Naive B cell (primary cell): Measurements from ENCODE around the gene CDK14. TPM values are rescaled to one million over a fixed set of nuclear protein-coding genes. Genes with fewer than 3 reads are reported as not detected.
"Not testable (repeated sequence)": the region's sequence is repeated elsewhere in the genome, so short reads cannot be mapped to it uniquely, and the experiment has no call there.

ENCODE experiments used
- ATAC-seq, 2 donors: fragments of 150-1000 bp; cut with Tn5 transposase; 2 replicates each; pipeline ENCODE4 v1.10.0; 2021; ENCODE audit warnings: low read depth in 2 of 2, mild to moderate bottlenecking in 2 of 2, moderate library complexity in 2 of 2
- DNase-seq: peaks from one replicate; pipeline ENCODE4 v3.0.0; 2022
- H3K27ac Mint-ChIP-seq, 6 donors: one replicate each; pipeline ENCODE4 v1.8.0; 2020 to 2022; ENCODE audit warnings: mild to moderate bottlenecking in 6 of 6, mixed read lengths in 6 of 6, moderate library complexity in 5 of 6, inconsistent platforms in 2 of 6
- H3K27me3 Mint-ChIP-seq, 3 donors: one replicate each; pipeline ENCODE4 v1.8.0; 2021 to 2022; ENCODE audit warnings: mixed read lengths in 3 of 3, mild to moderate bottlenecking in 1 of 3
- H3K36me3 Mint-ChIP-seq, 2 donors: one replicate each; pipeline ENCODE4 v1.8.0; 2020 to 2022; ENCODE audit warnings: mixed read lengths in 2 of 2, inconsistent platforms in 1 of 2, mild to moderate bottlenecking in 1 of 2
- H3K4me1 Mint-ChIP-seq, 3 donors: one replicate each; pipeline ENCODE4 v1.8.0; 2020 to 2022; ENCODE audit warnings: mixed read lengths in 3 of 3, inconsistent platforms in 1 of 3, mild to moderate bottlenecking in 1 of 3, moderate library complexity in 1 of 3
- H3K4me3 Mint-ChIP-seq, 8 donors: one replicate each; pipeline ENCODE4 v1.8.0; 2020 to 2022; ENCODE audit warnings: mild to moderate bottlenecking in 8 of 8, mixed read lengths in 8 of 8, moderate library complexity in 8 of 8, inconsistent platforms in 2 of 8
- H3K9me3 Mint-ChIP-seq, 7 donors: one replicate each; pipeline ENCODE4 v1.8.0; 2020 to 2022; ENCODE audit warnings: mixed read lengths in 7 of 7, mild to moderate bottlenecking in 5 of 7, inconsistent platforms in 2 of 7, moderate library complexity in 1 of 7
- polyA plus RNA-seq, 6 donors: library from polyadenylated mRNA; unstranded; fragments of 300-500 nt; fragmentation: Illumina TruSeq; gene quantifications; one replicate each; pipeline ENCODE4 v1.2.3, GENCODE V29; 2021; ENCODE audit warnings: low read depth in 6 of 6

The CDK14 gene
- polyA plus RNA-seq, 6 donors from 2014 or later, result 22.8 to 55.5 (median 42.3) TPM

- DNase-seq (no peak), ATAC-seq (no peak)
- Mint-ChIP-seq H3K4me1 (peaks cover 25 to 58% (median 50%) of the 10 kb centered on the region in 3 donors), H3K36me3 (peaks cover 0 to 5% of the 10 kb centered on the region in 2 donors), H3K9me3 (no peaks in the 10 kb centered on the region), H3K4me3 (no peak overlapping the region), H3K27ac (peak overlapping the region in 1 of 6 donors; percentile 33), H3K27me3 (no peaks in the 10 kb centered on the region)
These were observed 28.9 kb downstream of the CDK14 start for GRCh38 chr7:90625051-90625450.

DNA sequence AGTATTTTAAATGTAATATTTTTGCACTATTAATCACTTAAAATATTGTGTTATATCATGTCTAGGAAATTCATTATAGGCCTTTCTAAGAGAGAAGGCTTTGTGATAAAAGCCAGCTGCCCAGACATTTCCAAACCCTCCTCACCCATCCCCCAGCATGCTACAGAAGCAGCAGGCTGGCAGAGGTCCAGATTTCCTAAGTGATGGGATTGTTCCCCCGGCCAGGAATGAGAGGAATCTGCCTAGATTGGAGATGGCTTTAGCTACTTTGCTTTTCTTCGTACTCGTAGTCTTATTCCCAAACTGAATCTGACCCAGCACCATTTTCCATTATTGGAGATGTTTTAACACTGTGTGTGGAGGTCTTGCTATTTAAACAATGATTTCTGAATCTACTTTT, 29.4 kb downstream of the CDK14 start:
- no peak for ATAC-seq
- H3K9me3 Mint-ChIP-seq, result no peaks in the 10 kb centered on the region
- peaks cover 21 to 53% (median 45%) of the 10 kb centered on the region in 3 donors for H3K4me1 Mint-ChIP-seq
- H3K36me3 Mint-ChIP-seq, result peaks cover 0 to 5% of the 10 kb centered on the region in 2 donors
- no peaks in the 10 kb centered on the region for H3K27me3 Mint-ChIP-seq
- DNase-seq, result no peak
- H3K27ac Mint-ChIP-seq, result no peak overlapping the region
- no peak overlapping the region for H3K4me3 Mint-ChIP-seq

DNA sequence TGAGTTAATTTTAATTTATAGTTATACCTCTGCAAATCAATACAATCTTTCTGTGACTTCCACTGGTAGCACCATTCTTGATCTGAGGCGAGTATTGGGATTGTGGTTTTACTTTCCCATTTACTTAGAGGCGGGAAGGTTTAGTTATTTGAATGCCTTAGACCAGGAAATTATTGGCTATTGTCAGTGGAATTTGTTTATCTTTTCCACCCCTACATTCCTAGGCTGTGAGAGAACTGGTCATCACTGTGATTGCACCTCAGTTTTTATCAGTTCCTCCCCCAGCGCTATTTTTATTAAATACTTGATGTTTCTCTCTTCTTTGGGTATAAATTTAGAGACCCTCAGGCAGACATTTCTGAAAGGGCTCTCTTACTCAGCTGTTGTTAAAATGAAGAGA, 29.9 kb downstream of the CDK14 start:
- Mint-ChIP-seq H3K4me1 (peaks cover 23 to 54% (median 42%) of the 10 kb centered on the region in 3 donors), H3K27me3 (no peaks in the 10 kb centered on the region), H3K9me3 (no peaks in the 10 kb centered on the region), H3K36me3 (peaks cover 0 to 5% of the 10 kb centered on the region in 2 donors), H3K4me3 (no peak overlapping the region), H3K27ac (peak overlapping the region in 2 of 6 donors; percentile 8 to 69)
- no peak for ATAC-seq
- no peak for DNase-seq

DNA sequence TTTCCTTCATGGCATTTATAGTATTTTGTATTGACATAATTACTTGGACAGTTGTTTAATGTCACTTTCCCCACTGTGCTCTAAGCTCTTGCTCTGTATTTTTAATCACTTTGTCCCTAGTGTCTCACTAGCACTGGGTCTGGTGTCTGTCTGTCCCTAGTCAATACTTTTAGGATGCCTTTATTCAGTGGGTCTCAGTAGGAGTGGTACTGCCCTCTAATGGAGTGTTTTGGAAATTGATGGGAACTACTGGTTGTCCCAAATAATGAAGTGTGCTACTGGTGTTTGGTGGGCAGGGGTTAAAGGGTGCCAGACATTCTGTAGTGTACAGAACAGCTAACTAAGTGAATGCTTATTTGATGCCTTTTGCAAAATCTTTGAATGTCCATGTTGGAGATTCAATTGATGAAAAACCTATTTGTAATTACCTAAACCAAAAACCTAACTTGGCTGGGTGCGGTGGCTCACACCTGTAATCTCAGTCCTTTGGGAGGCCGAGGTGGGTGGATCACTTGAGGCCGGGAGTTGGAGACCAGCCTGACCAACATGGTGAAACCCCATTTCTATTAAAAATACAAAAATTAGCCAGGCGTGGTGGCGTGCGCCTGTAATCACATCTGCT, 33.3 kb downstream of the CDK14 start:
- DNase-seq (peak; percentile 55), ATAC-seq (peak; percentile 89)
- Mint-ChIP-seq H3K9me3 (no peaks in the 10 kb centered on the region), H3K27ac (peak overlapping the region in 1 of 6 donors; percentile 75), H3K36me3 (peaks cover 0 to 13% of the 10 kb centered on the region in 2 donors), H3K4me1 (peaks cover 21 to 44% (median 31%) of the 10 kb centered on the region in 3 donors), H3K27me3 (no peaks in the 10 kb centered on the region), H3K4me3 (no peak overlapping the region)

DNA sequence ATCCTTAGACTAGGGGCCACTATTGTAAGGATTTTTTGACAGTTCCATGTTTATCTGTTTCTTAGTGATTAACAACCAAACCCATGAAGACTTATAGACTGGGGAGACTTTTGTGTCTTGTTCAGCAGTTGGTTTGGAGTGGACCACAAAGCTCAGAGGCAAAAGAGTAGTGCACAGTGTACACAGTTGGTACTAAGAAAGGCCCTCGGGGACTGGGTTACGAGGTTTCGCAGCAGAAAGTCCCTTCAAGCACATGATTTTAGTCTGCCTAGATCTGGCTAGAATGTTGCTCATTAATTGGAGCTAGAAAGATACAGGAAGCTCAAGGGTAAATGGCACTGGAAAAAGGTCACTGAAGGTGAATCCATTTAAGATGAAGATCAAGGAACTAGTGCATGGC, 35.4 kb downstream of the CDK14 start:
- no peak for ATAC-seq
- Mint-ChIP-seq H3K9me3 (peaks cover 0 to under 1% (median 0%) of the 10 kb centered on the region in 7 donors), H3K4me1 (peaks cover 21 to 31% (median 23%) of the 10 kb centered on the region in 3 donors), H3K4me3 (no peak overlapping the region), H3K27ac (peak overlapping the region in 2 of 6 donors; percentile 34 to 37), H3K36me3 (peaks cover 0 to 9% of the 10 kb centered on the region in 2 donors), H3K27me3 (no peaks in the 10 kb centered on the region)
- no peak for DNase-seq

DNA sequence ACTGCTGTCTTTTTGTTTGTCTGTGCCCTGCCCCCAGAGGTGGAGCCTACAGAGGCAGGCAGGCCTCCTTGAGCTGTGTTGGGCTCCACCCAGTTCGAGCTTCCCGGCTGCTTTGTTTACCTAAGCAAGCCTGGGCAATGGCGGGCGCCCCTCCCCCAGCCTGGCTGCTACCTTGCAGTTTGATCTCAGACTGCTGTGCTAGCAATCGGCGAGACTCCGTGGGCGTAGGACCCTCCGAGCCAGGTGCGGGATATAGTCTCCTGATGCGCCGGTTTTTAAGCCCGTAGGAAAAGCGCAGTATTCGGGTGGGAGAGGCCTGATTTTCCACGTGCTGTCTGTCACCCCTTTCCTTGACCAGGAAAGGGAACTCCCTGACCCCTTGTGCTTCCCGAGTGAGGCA, 43.6 kb downstream of the CDK14 start:
- not testable (repeated sequence) for DNase-seq, H3K27me3 Mint-ChIP-seq, ATAC-seq, H3K27ac Mint-ChIP-seq, H3K4me1 Mint-ChIP-seq, H3K4me3 Mint-ChIP-seq
- Mint-ChIP-seq H3K9me3 (peaks cover 5 to 53% (median 46%) of the 10 kb centered on the region in 7 donors), H3K36me3 (peaks cover 25 to 38% of the 10 kb centered on the region in 2 donors)

DNA sequence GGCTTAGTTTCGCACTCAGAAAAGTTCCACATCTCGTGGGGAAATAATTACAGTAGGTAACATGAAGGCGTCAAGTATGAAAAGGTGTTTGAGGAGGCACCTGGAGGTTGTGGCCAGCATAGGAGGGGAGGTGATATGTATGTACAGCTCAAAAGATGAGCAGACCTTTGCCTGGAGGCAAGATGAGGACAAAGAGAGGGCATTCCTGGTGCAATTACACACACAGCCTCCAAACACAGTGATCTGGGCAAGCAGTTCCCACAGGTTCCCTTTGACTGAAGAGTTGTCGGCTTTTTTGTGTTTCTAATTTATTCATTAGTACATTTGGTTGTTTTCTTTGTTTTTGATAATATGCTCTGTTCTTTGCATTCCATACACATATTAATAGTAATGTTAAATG, 46.9 kb downstream of the CDK14 start:
- DNase-seq, result no peak
- Mint-ChIP-seq H3K4me1 (peaks cover 15 to 24% (median 21%) of the 10 kb centered on the region in 3 donors), H3K9me3 (peaks cover 5 to 47% (median 39%) of the 10 kb centered on the region in 7 donors), H3K27ac (peak overlapping the region in 2 of 6 donors; percentile 34 to 50), H3K4me3 (peak overlapping the region in 1 of 8 donors; percentile 80), H3K27me3 (no peaks in the 10 kb centered on the region), H3K36me3 (peaks cover 25 to 37% of the 10 kb centered on the region in 2 donors)
- no peak for ATAC-seq

GRCh38 chr7:90645784-90646183, 49.7 kb downstream of the CDK14 start:
- H3K4me1 Mint-ChIP-seq, result peaks cover 24 to 33% (median 25%) of the 10 kb centered on the region in 3 donors
- peak; percentile 53 to 69 for ATAC-seq
- H3K36me3 Mint-ChIP-seq, result peaks cover 19 to 28% of the 10 kb centered on the region in 2 donors
- peaks cover 5 to 46% (median 33%) of the 10 kb centered on the region in 7 donors for H3K9me3 Mint-ChIP-seq
- no peak for DNase-seq
- H3K27me3 Mint-ChIP-seq, result no peaks in the 10 kb centered on the region
- peak overlapping the region in 2 of 8 donors; percentile 13 to 21 for H3K4me3 Mint-ChIP-seq
- peak overlapping the region in 3 of 6 donors; percentile 24 to 79 (median 35) for H3K27ac Mint-ChIP-seq

DNA sequence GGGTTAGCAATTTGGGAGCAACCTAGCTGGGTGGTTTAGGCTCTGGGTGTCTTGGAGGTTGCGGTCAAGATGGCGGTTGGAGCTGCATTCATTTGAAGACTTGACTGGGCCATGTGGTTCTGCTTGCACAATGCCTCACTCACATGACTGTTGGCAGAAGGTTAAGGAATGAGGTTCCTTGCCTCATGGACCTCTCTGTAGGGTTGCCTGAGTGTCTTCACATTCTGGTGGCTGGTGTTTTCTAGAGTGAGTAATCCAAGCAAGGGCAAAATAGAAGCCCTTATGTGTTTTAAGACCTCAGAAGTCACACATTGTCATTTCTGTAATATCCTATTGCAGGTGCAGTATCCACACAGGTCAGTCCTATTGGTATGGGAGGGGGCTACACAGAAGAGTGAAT, 52.0 kb downstream of the CDK14 start:
- Mint-ChIP-seq H3K27me3 (no peaks in the 10 kb centered on the region), H3K4me1 (peaks cover 32 to 48% (median 43%) of the 10 kb centered on the region in 3 donors)
- no peak for DNase-seq

DNA sequence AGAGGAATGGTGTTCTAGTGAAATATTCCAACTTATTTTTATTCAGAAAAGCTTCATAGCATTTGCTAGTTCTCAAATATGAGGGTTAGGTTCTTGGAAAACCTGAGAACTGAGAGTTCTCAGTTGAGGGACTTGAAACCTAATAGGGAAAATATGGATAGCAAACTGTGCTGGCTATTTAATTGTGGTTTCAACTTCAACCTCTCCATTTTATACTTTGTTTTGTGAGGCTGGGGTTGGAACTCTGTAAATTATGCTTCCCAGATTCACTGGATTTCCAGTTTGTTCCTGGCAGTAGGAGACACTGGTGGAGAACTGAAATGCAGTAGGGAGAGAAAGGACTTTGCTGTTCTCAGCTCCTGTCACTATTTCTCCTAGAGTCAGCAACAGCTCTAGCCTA, 52.7 kb downstream of the CDK14 start:
- Mint-ChIP-seq H3K27me3 (no peaks in the 10 kb centered on the region), H3K9me3 (peaks cover 0 to 23% (median 16%) of the 10 kb centered on the region in 7 donors), H3K4me1 (peaks cover 36 to 52% (median 48%) of the 10 kb centered on the region in 3 donors), H3K36me3 (peaks cover 0 to 6% of the 10 kb centered on the region in 2 donors), H3K27ac (peak overlapping the region in 1 of 6 donors; percentile 15), H3K4me3 (no peak overlapping the region)
- no peak for DNase-seq
- no peak for ATAC-seq

More for the DNA sequence above, 52.0 kb downstream of the CDK14 start:
- Mint-ChIP-seq H3K36me3 (peaks cover 2 to 14% of the 10 kb centered on the region in 2 donors), H3K4me3 (peak overlapping the region in 1 of 8 donors; percentile 33), H3K9me3 (peaks cover 0 to 30% (median 22%) of the 10 kb centered on the region in 7 donors), H3K27ac (no peak overlapping the region)
- ATAC-seq, result no peak

DNA sequence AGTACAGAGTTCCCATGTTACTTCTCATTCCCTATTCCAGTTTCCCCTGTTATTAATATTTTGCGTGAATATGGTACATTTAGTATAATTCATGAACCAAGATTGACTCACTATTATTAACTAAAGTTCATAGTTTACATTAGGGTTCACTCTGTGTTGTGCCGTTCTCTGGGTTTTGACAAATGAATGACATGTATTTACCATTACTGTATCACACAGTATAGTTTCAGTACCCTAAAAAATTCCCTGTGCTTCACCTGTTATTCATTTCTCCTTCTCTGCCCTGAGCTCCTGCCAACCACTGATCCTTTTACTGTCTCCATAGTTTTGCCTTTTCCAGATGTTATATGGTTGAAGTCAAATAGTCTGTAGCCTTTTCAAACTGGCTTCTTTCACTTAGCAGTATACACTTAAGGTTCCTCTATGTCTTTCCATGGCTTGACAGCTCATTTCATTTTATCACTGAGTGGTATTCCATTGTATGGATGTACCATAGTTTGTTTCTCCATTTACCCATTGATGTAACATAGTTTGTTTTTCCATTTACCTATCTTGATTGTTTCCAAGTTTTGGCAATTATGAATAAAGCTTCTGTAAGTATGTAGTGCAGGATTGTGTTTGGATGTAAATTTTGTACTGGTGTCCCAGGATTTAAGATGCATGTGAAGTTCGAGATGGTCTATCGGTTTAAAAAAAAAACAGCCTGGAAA, 58.8 kb downstream of the CDK14 start:
- Mint-ChIP-seq H3K36me3 (no peaks in the 10 kb centered on the region), H3K4me3 (peak overlapping the region in 3 of 8 donors; percentile 3 to 63 (median 52)), H3K9me3 (peaks cover 0 to 9% (median 2%) of the 10 kb centered on the region in 7 donors), H3K27ac (peak overlapping the region in 4 of 6 donors; percentile 33 to 77 (median 52)), H3K4me1 (peaks cover 36 to 70% (median 65%) of the 10 kb centered on the region in 3 donors), H3K27me3 (no peaks in the 10 kb centered on the region)
- DNase-seq, result no peak
- peak; percentile 34 to 43 for ATAC-seq

DNA sequence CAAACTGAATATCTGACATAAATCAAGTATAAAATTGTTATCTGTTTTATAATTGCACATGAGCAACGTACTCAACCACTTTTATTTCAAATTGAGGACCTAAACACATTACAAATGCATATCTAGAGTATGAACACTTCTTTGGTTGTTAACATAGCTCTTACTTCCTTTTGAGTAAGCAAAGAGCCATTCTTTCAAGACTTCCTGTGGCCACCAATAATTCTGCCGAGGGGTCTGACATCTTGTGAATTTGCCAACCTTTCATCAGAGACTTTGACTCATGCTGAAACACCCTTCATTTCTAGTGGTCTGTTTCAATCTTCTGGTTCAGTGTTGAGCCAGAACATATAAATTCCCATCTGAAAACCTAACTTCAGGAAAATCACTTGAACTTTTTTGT, 59.4 kb downstream of the CDK14 start:
- Mint-ChIP-seq H3K27ac (peak overlapping the region in 3 of 6 donors; percentile 30 to 60 (median 33)), H3K9me3 (peaks cover 0 to 3% (median 0%) of the 10 kb centered on the region in 7 donors), H3K36me3 (no peaks in the 10 kb centered on the region), H3K4me3 (peak overlapping the region in 5 of 8 donors; percentile 10 to 68 (median 43)), H3K27me3 (no peaks in the 10 kb centered on the region), H3K4me1 (peaks cover 38 to 72% (median 68%) of the 10 kb centered on the region in 3 donors)
- no peak for DNase-seq
- ATAC-seq, result peak; percentile 26 to 39

- Mint-ChIP-seq H3K27ac (peak overlapping the region in 1 of 6 donors; percentile 72), H3K9me3 (peaks cover 0 to 3% (median 0%) of the 10 kb centered on the region in 7 donors), H3K4me1 (peaks cover 36 to 67% (median 63%) of the 10 kb centered on the region in 3 donors), H3K4me3 (no peak overlapping the region), H3K36me3 (no peaks in the 10 kb centered on the region), H3K27me3 (no peaks in the 10 kb centered on the region)
- no peak for DNase-seq
- ATAC-seq, result no peak
These were observed 61.4 kb downstream of the CDK14 start for GRCh38 chr7:90657481-90657880.
